WTC11 (cell line): ENCODE data around the gene POC1A. TPM values are rescaled to one million over a fixed set of nuclear protein-coding genes. Genes with fewer than 3 reads are reported as not detected.

ENCODE experiments used
- ATAC-seq: fragments of 200-7000 bp; cut with Tn5 transposase; 2 replicates; pipeline ENCODE4 v1.10.0; 2021; ENCODE audit warnings: mild to moderate bottlenecking, moderate library complexity
- CTCF ChIA-PET: fragments of 300-600 bp; sonication (Branson Sonifier 250); formaldehyde crosslinking; loops from one replicate; lab custom pipeline; 2021; ENCODE audit warnings: antibody characterized with exemption; lab: Charles Lee
- POLR2A ChIA-PET: fragments of 350-600 bp; sonication (Branson Sonifier 250); formaldehyde crosslinking; loops from one replicate; lab custom pipeline; 2021; ENCODE audit warnings: antibody characterized with exemption; lab: Charles Lee
- DNase-seq: peaks from one replicate; pipeline ENCODE4 v3.0.0; 2021; ENCODE audit warnings: low spot score
- H3K27ac Mint-ChIP-seq: 2 replicates; pipeline ENCODE4 v1.8.0; 2021; ENCODE audit warnings: mixed read lengths
- H3K27me3 Mint-ChIP-seq: 2 replicates; pipeline ENCODE4 v1.8.0; 2021; ENCODE audit warnings: low read depth, mild to moderate bottlenecking, moderate library complexity, mixed read lengths
- H3K36me3 Mint-ChIP-seq: 2 replicates; pipeline ENCODE4 v1.8.0; 2021; ENCODE audit warnings: mixed read lengths
- H3K4me1 Mint-ChIP-seq: 2 replicates; pipeline ENCODE4 v1.8.0; 2022; ENCODE audit warnings: mixed read lengths
- H3K4me3 Mint-ChIP-seq: 2 replicates; pipeline ENCODE4 v1.8.0; 2021; ENCODE audit warnings: mild to moderate bottlenecking, moderate library complexity, mixed read lengths
- H3K9me3 Mint-ChIP-seq: 2 replicates; pipeline ENCODE4 v1.8.0; 2021; ENCODE audit warnings: mixed read lengths
- ATF1 ChIP-seq: sonication (generic); formaldehyde crosslinking; IDR thresholded peaks from 2 replicates; pipeline ENCODE4 v1.8.1; 2023; ENCODE audit warnings: mild to moderate bottlenecking, moderate library complexity, missing genetic modification reagents
- ATF6 ChIP-seq: sonication (generic); formaldehyde crosslinking; IDR thresholded peaks from 2 replicates; pipeline ENCODE4 v1.8.1; 2023; ENCODE audit warnings: mild to moderate bottlenecking, missing genetic modification reagents
- CTCF ChIP-seq: fragments of 200-600 bp; IDR thresholded peaks from 2 replicates; pipeline ENCODE4 v1.8.0; 2022; ENCODE audit warnings: antibody characterized with exemption
- HMGA2 ChIP-seq: fragments of 250-450 bp; sonication (Bioruptor Pico); IDR thresholded peaks from 2 replicates; pipeline ENCODE4 v1.4.0; 2021; ENCODE audit warnings: mild to moderate bottlenecking, moderate library complexity
- KAT7 ChIP-seq: sonication (generic); formaldehyde crosslinking; IDR thresholded peaks from 2 replicates; pipeline ENCODE4 v1.8.1; 2023; ENCODE audit warnings: missing genetic modification reagents, mild to moderate bottlenecking, borderline replicate concordance
- MYBL2 ChIP-seq: sonication (generic); formaldehyde crosslinking; IDR thresholded peaks from 2 replicates; pipeline ENCODE4 v1.8.1; 2023; ENCODE audit warnings: mild to moderate bottlenecking, moderate library complexity, missing genetic modification reagents
- NFE2L1 ChIP-seq: sonication (generic); formaldehyde crosslinking; IDR thresholded peaks from 2 replicates; pipeline ENCODE4 v1.8.1; 2023; ENCODE audit warnings: missing genetic modification reagents
- OVOL2 ChIP-seq: fragments of 250-450 bp; sonication (Bioruptor Pico); IDR thresholded peaks from 2 replicates; pipeline ENCODE4 v1.9.0; 2021; ENCODE audit warnings: mild to moderate bottlenecking, borderline replicate concordance
- PRRX2 ChIP-seq: fragments of 250-450 bp; sonication (Bioruptor Pico); IDR thresholded peaks from 2 replicates; pipeline ENCODE4 v1.8.0; 2021; ENCODE audit warnings: mild to moderate bottlenecking
- RORB ChIP-seq: fragments of 250-450 bp; sonication (Bioruptor Pico); IDR thresholded peaks from 2 replicates; pipeline ENCODE4 v1.9.0; 2021; ENCODE audit warnings: mild to moderate bottlenecking
- SP1 ChIP-seq: sonication (generic); formaldehyde crosslinking; conservative IDR thresholded peaks from 2 replicates; pipeline ENCODE4 v1.8.1; 2022; ENCODE audit warnings: missing genetic modification reagents
- TP53 ChIP-seq: sonication (generic); formaldehyde crosslinking; IDR thresholded peaks from 2 replicates; pipeline ENCODE4 v1.8.1; 2023; ENCODE audit warnings: mild to moderate bottlenecking, missing genetic modification reagents
- USF1 ChIP-seq: sonication (generic); formaldehyde crosslinking; IDR thresholded peaks from 2 replicates; pipeline ENCODE4 v1.8.0; 2022; ENCODE audit warnings: mild to moderate bottlenecking, missing genetic modification reagents
- ZBTB21 ChIP-seq: sonication (generic); formaldehyde crosslinking; IDR thresholded peaks from 2 replicates; pipeline ENCODE4 v1.8.1; 2023; ENCODE audit warnings: mild to moderate bottlenecking, missing genetic modification reagents, borderline replicate concordance
- ZNF263 ChIP-seq: sonication (generic); formaldehyde crosslinking; IDR thresholded peaks from 2 replicates; pipeline ENCODE4 v1.8.1; 2022; ENCODE audit warnings: low read depth, mild to moderate bottlenecking, moderate library complexity, missing genetic modification reagents
- ZNF281 ChIP-seq: sonication (generic); formaldehyde crosslinking; IDR thresholded peaks from 2 replicates; pipeline ENCODE4 v1.8.0; 2023; ENCODE audit warnings: mild to moderate bottlenecking, missing genetic modification reagents
- ZNF317 ChIP-seq: sonication (generic); formaldehyde crosslinking; IDR thresholded peaks from 2 replicates; pipeline ENCODE4 v1.8.1; 2023; ENCODE audit warnings: low read depth, mild to moderate bottlenecking, moderate library complexity, missing genetic modification reagents, borderline replicate concordance
- total RNA-seq: library from RNA; stranded (reverse); gene quantifications from 3 replicates; pipeline ENCODE4 v1.2.3, GENCODE V29; 2021
- TF ChIP-seq, protein P1 (sequence below): sonication (generic); formaldehyde crosslinking; IDR thresholded peaks from 2 replicates; pipeline ENCODE4 v1.8.1; 2022; ENCODE audit warnings: mild to moderate bottlenecking, missing genetic modification reagents, moderate library complexity, borderline replicate concordance

POC1A gene
- total RNA-seq, 1 experiment from 2014 or later, result 31.3 TPM

DNA sequence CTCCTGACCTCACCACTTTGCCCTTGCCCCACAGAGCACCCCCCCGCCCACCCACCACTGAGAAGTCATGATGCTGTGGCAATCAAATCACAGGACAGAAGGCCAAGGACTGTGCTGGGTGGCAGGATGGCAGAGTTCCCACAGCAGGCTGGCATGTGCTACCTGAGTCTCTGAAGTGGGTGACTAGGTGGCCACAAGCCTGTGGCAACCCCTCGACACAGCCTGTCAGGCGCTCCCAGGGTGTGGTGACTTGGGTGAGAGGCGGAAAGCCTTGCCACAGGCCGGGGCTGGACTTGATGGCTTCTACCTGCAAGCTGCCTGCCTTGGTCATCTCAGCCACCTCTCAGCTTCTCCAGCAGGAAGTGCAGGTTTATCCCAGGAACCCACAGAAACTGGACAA, 82.2 kb downstream of the POC1A start (continued):
- no peak for TF ChIP-seq TP53 (CRISPR knock-in tag)

- H3K27me3 Mint-ChIP-seq, result no peaks in the 10 kb centered on the region
- no peaks in the 10 kb centered on the region for H3K4me1 Mint-ChIP-seq
- H3K36me3 Mint-ChIP-seq, result peaks cover 16% of the 10 kb centered on the region; the same call in 1 of the 2 replicates
- H3K27ac Mint-ChIP-seq, result no peak overlapping the region
- POLR2A ChIA-PET, result no interaction called here
- H3K9me3 Mint-ChIP-seq, result no peaks in the 10 kb centered on the region
- no peak for DNase-seq
- no peak overlapping the region for H3K4me3 Mint-ChIP-seq
- ATAC-seq, result no peak
- CTCF ChIA-PET, result no interaction called here
- no peak for TF ChIP-seq NFE2L1 (CRISPR knock-in tag)
- TF ChIP-seq USF1 (CRISPR knock-in tag), result no peak
- no peak for TF ChIP-seq HMGA2 (CRISPR knock-in tag)
- no peak for TF ChIP-seq RORB (CRISPR knock-in tag)
- no peak for TF ChIP-seq ATF1 (CRISPR knock-in tag)
- TF ChIP-seq ZNF263 (CRISPR knock-in tag), result no peak
- TF ChIP-seq, protein P1, sequence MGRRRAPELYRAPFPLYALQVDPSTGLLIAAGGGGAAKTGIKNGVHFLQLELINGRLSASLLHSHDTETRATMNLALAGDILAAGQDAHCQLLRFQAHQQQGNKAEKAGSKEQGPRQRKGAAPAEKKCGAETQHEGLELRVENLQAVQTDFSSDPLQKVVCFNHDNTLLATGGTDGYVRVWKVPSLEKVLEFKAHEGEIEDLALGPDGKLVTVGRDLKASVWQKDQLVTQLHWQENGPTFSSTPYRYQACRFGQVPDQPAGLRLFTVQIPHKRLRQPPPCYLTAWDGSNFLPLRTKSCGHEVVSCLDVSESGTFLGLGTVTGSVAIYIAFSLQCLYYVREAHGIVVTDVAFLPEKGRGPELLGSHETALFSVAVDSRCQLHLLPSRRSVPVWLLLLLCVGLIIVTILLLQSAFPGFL (CRISPR knock-in tag), result no peak
- TF ChIP-seq ZNF317 (CRISPR knock-in tag), result no peak
- TF ChIP-seq PRRX2 (CRISPR knock-in tag), result no peak
- no peak for TF ChIP-seq ATF6 (CRISPR knock-in tag)
These were observed 83.2 kb downstream of the POC1A start for GRCh38 chr3:52070724-52071621.

GRCh38 chr3:52069855-52070254, 84.4 kb downstream of the POC1A start:
- POLR2A ChIA-PET, result no interaction called here
- H3K27me3 Mint-ChIP-seq, result no peaks in the 10 kb centered on the region
- no peaks in the 10 kb centered on the region for H3K4me1 Mint-ChIP-seq
- H3K9me3 Mint-ChIP-seq, result no peaks in the 10 kb centered on the region
- TF ChIP-seq OVOL2 (no peak), ZNF317 (CRISPR knock-in tag) (no peak), SP1 (CRISPR knock-in tag) (no peak), ZBTB21 (CRISPR knock-in tag) (no peak), ATF1 (CRISPR knock-in tag) (no peak), ATF6 (CRISPR knock-in tag) (no peak), KAT7 (no peak), ZNF281 (CRISPR knock-in tag) (no peak), CTCF (no peak), MYBL2 (CRISPR knock-in tag) (no peak)
- no peak for DNase-seq
- H3K27ac Mint-ChIP-seq, result no peak overlapping the region
- peaks cover 8% of the 10 kb centered on the region; the same call in 1 of the 2 replicates for H3K36me3 Mint-ChIP-seq
- no peak for ATAC-seq
- CTCF ChIA-PET, result interaction anchor here (1.4 kb wide), 1 partner anchor 16 kb away, joined by 4 read pairs; no protein-coding TSS in a partner anchor
- no peak overlapping the region for H3K4me3 Mint-ChIP-seq
